Psoas muscle (tissue), 8 donors: ENCODE data around the gene EBLN2. TPM values are rescaled to one million over a fixed set of nuclear protein-coding genes. Genes with fewer than 3 reads are reported as not detected.

Source experiments
- ATAC-seq, 4 donors: fragments of 200-7000 bp; cut with Tn5 transposase; one replicate each; pipeline ENCODE4 v1.9.1; 2020; ENCODE audit warnings: moderate library complexity in 3 of 4, mild to moderate bottlenecking in 2 of 4
- DNase-seq, 2 donors: peaks; one replicate each; pipeline ENCODE4 v3.0.0-alpha.2; 2020
- H3K27ac ChIP-seq: fragments of 200-600 bp; one replicate; pipeline ENCODE4 v1.8.0; 2022
- H3K27me3 ChIP-seq, 3 donors: fragments of 200-600 bp in 1 of 3; one replicate each; pipeline versions ENCODE4 v1.6.1 to v1.8.0; 2013 to 2022; ENCODE audit warnings: low read length in 2 of 3, mild to moderate bottlenecking in 2 of 3, moderate library complexity in 1 of 3; ENCODE audit not compliant: insufficient read depth in 3 of 3
- H3K36me3 ChIP-seq, 2 donors: fragments of 200-600 bp in 1 of 2; one replicate each; pipeline versions ENCODE4 v1.6.1 to v1.8.0; 2013 to 2022; ENCODE audit warnings: low read depth in 1 of 2, mild to moderate bottlenecking in 1 of 2, moderate library complexity in 1 of 2; ENCODE audit not compliant: insufficient read depth in 1 of 2
- H3K4me1 ChIP-seq: fragments of 200-600 bp; one replicate; pipeline ENCODE4 v1.8.0; 2022
- H3K4me3 ChIP-seq: fragments of 200-600 bp; one replicate; pipeline ENCODE4 v1.8.0; 2022; ENCODE audit warnings: mild to moderate bottlenecking
- H3K9me3 ChIP-seq: fragments of 200-600 bp; one replicate; pipeline ENCODE4 v1.8.0; 2022
- CTCF ChIP-seq: fragments of 200-600 bp; IDR thresholded peaks from one replicate; pipeline ENCODE4 v1.8.0; 2022; ENCODE audit warnings: antibody characterized with exemption
- WGBS, 3 donors: extraction: QIAGEN DNeasy Blood & Tissue Kit; methylation state at CpG; one replicate each; pipeline versions ENCODE4 v1.1.6 to v1.1.7; 2013; 5-methylcytosine and 5-hydroxymethylcytosine counted together
- intact Hi-C, 2 donors: fragments of 100-400 bp; cut with DNase I; formaldehyde crosslinking; loops; one replicate each; pipeline versions ENCODE4 v1.11.0 to v1.14.2; 2022
- polyA plus RNA-seq, 3 donors: library from polyadenylated mRNA; stranded (reverse); fragments of 200-250 nt; gene quantifications; one replicate each; pipeline ENCODE4 v1.2.3, GENCODE V29; 2013
- total RNA-seq, 4 donors: library from RNA; stranded (reverse); fragmentation: NEBNext Ultra II Directional in 2 of 4; extraction: Animal tissue kit (Norgen Biotek cat#: 25700) in 2 of 4; gene quantifications; one replicate each; pipeline versions ENCODE4 v1.2.1 to v1.2.4, GENCODE V29; 2021 to 2023
- donor health status: healthy with polysubstance abuse.
- donor health status: DM: no; HTN: no; CAD: no; lungs with moderate emphysema.
- donor health status: Bipolar disorder and iron deficiency.
- donor health status: healthy.
- donor health status: DM: yes; HTN: yes; CAD: no.
- donor health status: DM: no; HTN: no; CAD: no.
- donor health status: DM: no; HTN: no; CAD: no.
- donor health status: DM: yes; HTN: yes; CAD: no.

Gene EBLN2
- total and polyA plus RNA-seq, 7 donors: 0.08 to 1.4 (median 0.54) TPM

- Histone ChIP-seq H3K9me3 (no peaks in the 10 kb centered on the region), H3K27me3 (no peaks in the 10 kb centered on the region), H3K4me1 (no peaks in the 10 kb centered on the region), H3K36me3 (no peaks in the 10 kb centered on the region), H3K4me3 (no peak overlapping the region), H3K27ac (no peak overlapping the region)
- TF ChIP-seq CTCF: peak; percentile 82
- intact Hi-C loops: loop anchor here (5.0 to 10.0 kb wide), 5 partner anchors 141 to 1361 kb away; partner anchors contain the start of genes EIF4E3 (in 1 of the 2) and SHQ1 (in 1 of the 2)
- ATAC-seq: peak; percentile 57 to 88 (median 79)
- WGBS, 3 donors: 22 to 29% (median 25%) methylated on average over 8 of the region's 8 CpGs
- peak in 1 of 2 donors; percentile 26 for DNase-seq
Measured at GRCh38 chr3:73086071-73086494, 24.6 kb downstream of the EBLN2 start.

- no peak overlapping the region for H3K27ac ChIP-seq
- no peak for TF ChIP-seq CTCF
- ATAC-seq (no peak), DNase-seq (no peak)
- no peak overlapping the region for H3K4me3 ChIP-seq
- intact Hi-C loops: no loop called here
- H3K9me3 ChIP-seq: no peaks in the 10 kb centered on the region
- 78 to 83% (median 80%) methylated on average over 6 of the region's 6 CpGs for WGBS, 3 donors
- no peaks in the 10 kb centered on the region for H3K36me3 ChIP-seq
- H3K27me3 ChIP-seq: no peaks in the 10 kb centered on the region
- H3K4me1 ChIP-seq: no peaks in the 10 kb centered on the region
Measured at GRCh38 chr3:73094129-73094528, 32.7 kb downstream of the EBLN2 start.

- intact Hi-C loops: no loop called here
- Histone ChIP-seq H3K4me3 (no peak overlapping the region), H3K27ac (no peak overlapping the region), H3K36me3 (no peaks in the 10 kb centered on the region), H3K27me3 (no peaks in the 10 kb centered on the region), H3K4me1 (no peaks in the 10 kb centered on the region), H3K9me3 (no peaks in the 10 kb centered on the region)
- no peak for ATAC-seq
- WGBS, 3 donors: 69 to 74% (median 70%) methylated on average over 12 of the region's 12 CpGs
- TF ChIP-seq CTCF: no peak
- peak in 1 of 2 donors; percentile 65 for DNase-seq
Measured at GRCh38 chr3:73094951-73095350, 33.5 kb downstream of the EBLN2 start.

GRCh38 chr3:73096169-73096568, 34.7 kb downstream of the EBLN2 start:
- H3K27ac ChIP-seq: no peak overlapping the region
- ATAC-seq (no peak), DNase-seq (no peak)
- H3K36me3 ChIP-seq: no peaks in the 10 kb centered on the region
- 72 to 83% (median 77%) methylated on average over 2 of the region's 2 CpGs for WGBS, 3 donors
- no peaks in the 10 kb centered on the region for H3K9me3 ChIP-seq
- no peaks in the 10 kb centered on the region for H3K4me1 ChIP-seq
- no peak for TF ChIP-seq CTCF
- no peak overlapping the region for H3K4me3 ChIP-seq
- intact Hi-C loops: no loop called here
- H3K27me3 ChIP-seq: no peaks in the 10 kb centered on the region

- no peak overlapping the region for H3K4me3 ChIP-seq
- no peaks in the 10 kb centered on the region for H3K9me3 ChIP-seq
- no peaks in the 10 kb centered on the region for H3K4me1 ChIP-seq
- no peak overlapping the region for H3K27ac ChIP-seq
- TF ChIP-seq CTCF: no peak
- H3K27me3 ChIP-seq: no peaks in the 10 kb centered on the region
- intact Hi-C loops: no loop called here
- DNase-seq: no peak
- no peak for ATAC-seq
- 88 to 92% (median 91%) methylated on average over 2 of the region's 2 CpGs for WGBS, 3 donors
- H3K36me3 ChIP-seq: no peaks in the 10 kb centered on the region
Measured at GRCh38 chr3:73098026-73098425, 36.6 kb downstream of the EBLN2 start.
